Cardiac fibroblast (primary cell): ENCODE data around the gene IL22RA2.

Experiments used
- DNase-seq, 2 donors: peaks; one replicate each; pipeline versions ENCODE4 v3.0.0 to v3.0.0-alpha.2; 2010; ENCODE audit warnings: low read depth in 2 of 2
- H3K4me3 ChIP-seq, 2 donors: replicated peaks in 1 of 2; 1 replicate in 1 of 2; 2 replicates in 1 of 2; pipeline ENCODE4 v1.5.1; 2011; ENCODE audit warnings: low read depth in 2 of 2, low read length in 2 of 2, mild to moderate bottlenecking in 2 of 2, moderate library complexity in 1 of 2
- CTCF ChIP-seq: IDR thresholded peaks from one replicate; pipeline ENCODE4 v1.5.1; 2011; ENCODE audit warnings: low read depth, mild to moderate bottlenecking, low read length, inconsistent platforms

Gene IL22RA2

GRCh38 chr6:137170266-137171052 lies 3.0 kb downstream of the IL22RA2 start:
- no peak overlapping the region for H3K4me3 ChIP-seq
- DNase-seq, result no peak
- no peak for TF ChIP-seq CTCF

- no peak for TF ChIP-seq CTCF
- DNase-seq, result no peak
- no peak overlapping the region for H3K4me3 ChIP-seq
Measured at GRCh38 chr6:137167702-137168377, 5.6 kb downstream of the IL22RA2 start.

GRCh38 chr6:137166247-137167098 lies 7.0 kb downstream of the IL22RA2 start:
- H3K4me3 ChIP-seq, result no peak overlapping the region
- DNase-seq, result no peak
- no peak for TF ChIP-seq CTCF

GRCh38 chr6:137165375-137166246 lies 7.8 kb downstream of the IL22RA2 start:
- peak; percentile 46 for TF ChIP-seq CTCF
- H3K4me3 ChIP-seq, result no peak overlapping the region
- DNase-seq, result peak in 1 of 2 donors; percentile 34

GRCh38 chr6:137163732-137164318 lies 9.6 kb downstream of the IL22RA2 start:
- no peak for DNase-seq
- no peak for TF ChIP-seq CTCF
- H3K4me3 ChIP-seq, result no peak overlapping the region
